Transverse colon (tissue), 4 donors: Measurements from ENCODE around the gene SLC25A36.

Source experiments
- EP300 ChIP-seq: sonication (generic); formaldehyde crosslinking; IDR thresholded peaks from one replicate; pipeline ENCODE4 v1.6.1; 2017; ENCODE audit warnings: antibody characterized with exemption, low read depth
- POLR2A ChIP-seq: fragments of 450-650 bp; IDR thresholded peaks from one replicate; pipeline ENCODE4 v1.6.1; 2016; ENCODE audit warnings: antibody characterized with exemption, mild to moderate bottlenecking, moderate library complexity
- POLR2AphosphoS5 ChIP-seq, 3 donors: sonication (generic); formaldehyde crosslinking; IDR thresholded peaks; one replicate each; pipeline ENCODE4 v1.6.1; 2016; ENCODE audit warnings: antibody characterized with exemption in 3 of 3
- TF ChIP-seq, protein P1 (sequence below), 5 experiments: fragments of 200-600 bp in 3 of 5; fragments of 450-650 bp in 2 of 5; sonication (generic) in 3 of 5; IDR thresholded peaks; 1 replicate in 2 of 5; 2 replicates in 3 of 5; pipeline ENCODE4 v1.5.1; 2016 to 2017; ENCODE audit warnings: antibody characterized with exemption in 5 of 5, inconsistent platforms in 3 of 5, mild to moderate bottlenecking in 2 of 5, moderate library complexity in 1 of 5

- TF ChIP-seq, protein P1, sequence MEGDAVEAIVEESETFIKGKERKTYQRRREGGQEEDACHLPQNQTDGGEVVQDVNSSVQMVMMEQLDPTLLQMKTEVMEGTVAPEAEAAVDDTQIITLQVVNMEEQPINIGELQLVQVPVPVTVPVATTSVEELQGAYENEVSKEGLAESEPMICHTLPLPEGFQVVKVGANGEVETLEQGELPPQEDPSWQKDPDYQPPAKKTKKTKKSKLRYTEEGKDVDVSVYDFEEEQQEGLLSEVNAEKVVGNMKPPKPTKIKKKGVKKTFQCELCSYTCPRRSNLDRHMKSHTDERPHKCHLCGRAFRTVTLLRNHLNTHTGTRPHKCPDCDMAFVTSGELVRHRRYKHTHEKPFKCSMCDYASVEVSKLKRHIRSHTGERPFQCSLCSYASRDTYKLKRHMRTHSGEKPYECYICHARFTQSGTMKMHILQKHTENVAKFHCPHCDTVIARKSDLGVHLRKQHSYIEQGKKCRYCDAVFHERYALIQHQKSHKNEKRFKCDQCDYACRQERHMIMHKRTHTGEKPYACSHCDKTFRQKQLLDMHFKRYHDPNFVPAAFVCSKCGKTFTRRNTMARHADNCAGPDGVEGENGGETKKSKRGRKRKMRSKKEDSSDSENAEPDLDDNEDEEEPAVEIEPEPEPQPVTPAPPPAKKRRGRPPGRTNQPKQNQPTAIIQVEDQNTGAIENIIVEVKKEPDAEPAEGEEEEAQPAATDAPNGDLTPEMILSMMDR (IDR thresholded peaks at IDR 0.05): no peak
- TF ChIP-seq EP300: no peak
- TF ChIP-seq POLR2A: no peak
- no peak for TF ChIP-seq POLR2AphosphoS5 (IDR thresholded peaks at IDR 0.05)
These were observed 52.7 kb downstream of the SLC25A36 start for GRCh38 chr3:140994316-140994715.
